OCI-LY1 (cell line): ENCODE results near the gene STK40.

ENCODE experiments used
- CTCF ChIP-seq: fragments of 200-600 bp; sonication (generic), shearing (Covaris generic); IDR thresholded peaks from 2 replicates; pipeline ENCODE4 v1.5.1; 2017; ENCODE audit warnings: mild to moderate bottlenecking, antibody characterized with exemption, low read length, moderate library complexity, mixed read lengths
- EZH2 ChIP-seq: fragments of 200-600 bp; sonication (generic), shearing (Covaris generic); IDR thresholded peaks from 2 replicates; pipeline ENCODE4 v1.8.0; 2017; ENCODE audit warnings: borderline replicate concordance, mixed run types, mild to moderate bottlenecking, antibody characterized with exemption, low read length, moderate library complexity, mixed read lengths

- TF ChIP-seq CTCF, result no peak
- no peak for TF ChIP-seq EZH2
Measured at GRCh38 chr1:36390411-36390810, 4.7 kb upstream of the STK40 start.
